ENCODE results near the gene LLGL2.

LLGL2 gene

GRCh38 chr17:75588596-75589011 is 63.1 kb downstream of the LLGL2 start:
- H3K4me3 ChIP-seq (ENCODE audit: low read depth, low read length): 0 out of 2 replicates have a peak overlapping the region, but pooled peaks have one; percentile 14
- no peak for TF ChIP-seq CTCF (IDR thresholded peaks at IDR 0.05; ENCODE audit: low read depth, low read length)

- TF ChIP-seq CTCF (IDR thresholded peaks at IDR 0.05; ENCODE audit: low read depth, low read length): peak; percentile 19
- H3K4me3 ChIP-seq (ENCODE audit: low read depth, low read length): peak overlapping the region; percentile 54
These were observed 63.8 kb downstream of the LLGL2 start for GRCh38 chr17:75589012-75589918.

GRCh38 chr17:75589919-75590303 is 64.4 kb downstream of the LLGL2 start:
- H3K4me3 ChIP-seq (ENCODE audit: low read depth, low read length): no peak overlapping the region; the same call in 1 of the 2 replicates
- TF ChIP-seq CTCF (IDR thresholded peaks at IDR 0.05; ENCODE audit: low read depth, low read length): no peak

- no peak for TF ChIP-seq CTCF (IDR thresholded peaks at IDR 0.05; ENCODE audit: low read depth, low read length)
- H3K4me3 ChIP-seq (ENCODE audit: low read depth, low read length): no peak overlapping the region
These were observed 64.8 kb downstream of the LLGL2 start for GRCh38 chr17:75590314-75590761.

GRCh38 chr17:75590849-75591721 is 65.6 kb downstream of the LLGL2 start:
- no peak overlapping the region for H3K4me3 ChIP-seq (ENCODE audit: low read depth, low read length)
- TF ChIP-seq CTCF (IDR thresholded peaks at IDR 0.05; ENCODE audit: low read depth, low read length): no peak

- H3K4me3 ChIP-seq (ENCODE audit: low read depth, low read length): no peak overlapping the region
- no peak for TF ChIP-seq CTCF (IDR thresholded peaks at IDR 0.05; ENCODE audit: low read depth, low read length)
These were observed 66.3 kb downstream of the LLGL2 start for GRCh38 chr17:75591722-75592302.

Measured in WI38 (cell line).